HG03196 (cell line): Measurements from ENCODE around the gene DLG2.

ENCODE experiments used
- ATAC-seq: cut with Tn5 transposase; IDR thresholded peaks from one replicate; pipeline ENCODE4 v1.9.1; 2021; ENCODE audit not compliant: unreplicated experiment

Gene DLG2

GRCh38 chr11:83569134-83569805 lies 2057.9 kb downstream of the DLG2 start:
- no peak for ATAC-seq

- no peak for ATAC-seq
Observed at GRCh38 chr11:83568516-83568915, 2058.6 kb downstream of the DLG2 start.

GRCh38 chr11:83566950-83567349 lies 2060.2 kb downstream of the DLG2 start:
- ATAC-seq, result no peak

GRCh38 chr11:83564870-83565269 lies 2062.3 kb downstream of the DLG2 start:
- ATAC-seq, result no peak

- no peak for ATAC-seq
Observed at GRCh38 chr11:83558281-83558680, 2068.9 kb downstream of the DLG2 start.

- ATAC-seq, result no peak
Observed at GRCh38 chr11:83557653-83558052, 2069.5 kb downstream of the DLG2 start.

GRCh38 chr11:83554876-83555275 lies 2072.3 kb downstream of the DLG2 start:
- no peak for ATAC-seq

- no peak for ATAC-seq
Observed at GRCh38 chr11:83549984-83550667, 2077.0 kb downstream of the DLG2 start.

- ATAC-seq, result no peak
Observed at GRCh38 chr11:83546368-83546767, 2080.8 kb downstream of the DLG2 start.

GRCh38 chr11:83545494-83546260 lies 2081.5 kb downstream of the DLG2 start:
- ATAC-seq, result no peak

GRCh38 chr11:83544846-83545245 lies 2082.3 kb downstream of the DLG2 start:
- ATAC-seq, result no peak

- ATAC-seq, result no peak
Observed at GRCh38 chr11:83543706-83544439, 2083.3 kb downstream of the DLG2 start.

GRCh38 chr11:83542861-83543260 lies 2084.3 kb downstream of the DLG2 start:
- ATAC-seq, result no peak

GRCh38 chr11:83540728-83541127 lies 2086.4 kb downstream of the DLG2 start:
- ATAC-seq, result no peak

GRCh38 chr11:83540112-83540675 lies 2086.9 kb downstream of the DLG2 start:
- ATAC-seq, result no peak

GRCh38 chr11:83538286-83538685 lies 2088.9 kb downstream of the DLG2 start:
- ATAC-seq, result no peak

- no peak for ATAC-seq
Observed at GRCh38 chr11:83537131-83537610, 2090.0 kb downstream of the DLG2 start.

GRCh38 chr11:83533166-83533565 lies 2094.0 kb downstream of the DLG2 start:
- no peak for ATAC-seq

GRCh38 chr11:83528877-83529276 lies 2098.3 kb downstream of the DLG2 start:
- no peak for ATAC-seq

- no peak for ATAC-seq
Observed at GRCh38 chr11:83528225-83528624, 2098.9 kb downstream of the DLG2 start.

- ATAC-seq, result no peak
Observed at GRCh38 chr11:83523676-83524075, 2103.5 kb downstream of the DLG2 start.
